ENCODE results near the gene ZFAND5.

GRCh38 chr9:72313507-72313906, 51.5 kb downstream of the ZFAND5 start:
- no peak for TF ChIP-seq POLR2AphosphoS5 (IDR thresholded peaks at IDR 0.05; ENCODE audit: low read depth, low read length)
- no peak for TF ChIP-seq POLR2A (IDR thresholded peaks at IDR 0.05; ENCODE audit: low read depth, low read length)
